Effector CD8-positive, alpha-beta T cell (primary cell): Measurements from ENCODE around the gene STYK1.
A peak's percentile ranks its signal among the peaks of the same experiment; 100 is the strongest.

Experiments used
- DNase-seq: peaks from one replicate; lab custom pipeline; 2025; lab: John Stamatoyannopoulos, UW
- total RNA-seq, 4 experiments: gene quantifications; one replicate each; lab custom pipeline; 2026; lab: John Stamatoyannopoulos, UW

Gene STYK1
- total RNA-seq = 0.71 to 9.2 (median 6.2) reads per million in 4 experiments

GRCh38 chr12:10673659-10674384 lies at the start of gene STYK1:
Gene STYK1 (minus strand): TSS chr12:10674052. CDS start chr12:10634618, 39,434 bp downstream.
- peak; percentile 65 for DNase-seq

- peak; percentile 36 for DNase-seq
Measured at GRCh38 chr12:10722905-10723746, 49.3 kb upstream of the STYK1 start, which contains the start of gene YBX3. Gene YBX3 (minus strand): TSS chr12:10723323. CDS start chr12:10723111, 212 bp downstream.

GRCh38 chr12:10722502-10722904 lies 48.7 kb upstream of the STYK1 start:
- peak; percentile 39 for DNase-seq

- DNase-seq = peak; percentile 50
Measured at GRCh38 chr12:10721651-10722501, 48.0 kb upstream of the STYK1 start.

- no peak for DNase-seq
Measured at GRCh38 chr12:10720974-10721650, 47.3 kb upstream of the STYK1 start.

- no peak for DNase-seq
Measured at GRCh38 chr12:10719482-10719881, 45.6 kb upstream of the STYK1 start.

GRCh38 chr12:10718279-10718821 lies 44.5 kb upstream of the STYK1 start:
- DNase-seq = no peak

GRCh38 chr12:10717410-10717809 lies 43.6 kb upstream of the STYK1 start:
- DNase-seq = no peak

- DNase-seq = no peak
Measured at GRCh38 chr12:10716704-10717315, 43.0 kb upstream of the STYK1 start.

GRCh38 chr12:10716277-10716676 lies 42.4 kb upstream of the STYK1 start:
- no peak for DNase-seq

- no peak for DNase-seq
Measured at GRCh38 chr12:10715491-10715890, 41.6 kb upstream of the STYK1 start.

- DNase-seq = no peak
Measured at GRCh38 chr12:10709808-10710207, 36.0 kb upstream of the STYK1 start.

GRCh38 chr12:10708862-10709261 lies 35.0 kb upstream of the STYK1 start:
- DNase-seq = no peak

- no peak for DNase-seq
Measured at GRCh38 chr12:10705655-10706054, 31.8 kb upstream of the STYK1 start.

- no peak for DNase-seq
Measured at GRCh38 chr12:10701843-10702242, 28.0 kb upstream of the STYK1 start.

- no peak for DNase-seq
Measured at GRCh38 chr12:10701131-10701681, 27.4 kb upstream of the STYK1 start.

GRCh38 chr12:10700581-10700980 lies 26.7 kb upstream of the STYK1 start:
- no peak for DNase-seq

- no peak for DNase-seq
Measured at GRCh38 chr12:10697862-10698261, 24.0 kb upstream of the STYK1 start.

GRCh38 chr12:10697156-10697555 lies 23.3 kb upstream of the STYK1 start:
- no peak for DNase-seq

GRCh38 chr12:10690906-10691305 lies 17.1 kb upstream of the STYK1 start:
- no peak for DNase-seq
